Upper lobe of left lung (tissue), 4 donors: ENCODE measurements around the gene MINDY1.

Source experiments
- POLR2A ChIP-seq, 4 donors: fragments of 450-650 bp; IDR thresholded peaks; one replicate each; pipeline ENCODE4 v1.5.1; 2016 to 2017; ENCODE audit warnings: antibody characterized with exemption in 4 of 4, mild to moderate bottlenecking in 2 of 4
- POLR2AphosphoS5 ChIP-seq, 2 donors: sonication (generic); formaldehyde crosslinking; IDR thresholded peaks; one replicate each; pipeline ENCODE4 v1.5.1; 2017; ENCODE audit warnings: antibody characterized with exemption in 2 of 2
- TF ChIP-seq, protein P1 (sequence below), 6 experiments: fragments of 450-650 bp in 4 of 6; fragments of 200-600 bp in 2 of 6; sonication (generic) in 2 of 6; IDR thresholded peaks; one replicate each; pipeline ENCODE4 v1.5.1; 2016 to 2019; ENCODE audit warnings: antibody characterized with exemption in 6 of 6

DNA sequence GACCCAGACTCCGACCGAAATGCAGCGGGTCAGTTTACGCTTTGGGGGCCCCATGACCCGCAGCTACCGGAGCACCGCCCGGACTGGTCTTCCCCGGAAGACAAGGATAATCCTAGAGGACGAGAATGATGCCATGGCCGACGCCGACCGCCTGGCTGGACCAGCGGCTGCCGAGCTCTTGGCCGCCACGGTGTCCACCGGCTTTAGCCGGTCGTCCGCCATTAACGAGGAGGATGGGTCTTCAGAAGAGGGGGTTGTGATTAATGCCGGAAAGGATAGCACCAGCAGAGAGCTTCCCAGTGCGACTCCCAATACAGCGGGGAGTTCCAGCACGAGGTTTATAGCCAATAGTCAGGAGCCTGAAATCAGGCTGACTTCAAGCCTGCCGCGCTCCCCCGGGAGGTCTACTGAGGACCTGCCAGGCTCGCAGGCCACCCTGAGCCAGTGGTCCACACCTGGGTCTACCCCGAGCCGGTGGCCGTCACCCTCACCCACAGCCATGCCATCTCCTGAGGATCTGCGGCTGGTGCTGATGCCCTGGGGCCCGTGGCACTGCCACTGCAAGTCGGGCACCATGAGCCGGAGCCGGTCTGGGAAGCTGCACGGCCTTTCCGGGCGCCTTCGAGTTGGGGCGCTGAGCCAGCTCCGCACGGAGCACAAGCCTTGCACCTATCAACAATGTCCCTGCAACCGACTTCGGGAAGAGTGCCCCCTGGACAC is 41.4 kb upstream of the MINDY1 start:
- peak in 1 of 4 donors; percentile 45 for TF ChIP-seq POLR2A (IDR thresholded peaks at IDR 0.05)
- peak in 1 of 2 donors; percentile 10 for TF ChIP-seq POLR2AphosphoS5 (IDR thresholded peaks at IDR 0.05)
- TF ChIP-seq, protein P1, sequence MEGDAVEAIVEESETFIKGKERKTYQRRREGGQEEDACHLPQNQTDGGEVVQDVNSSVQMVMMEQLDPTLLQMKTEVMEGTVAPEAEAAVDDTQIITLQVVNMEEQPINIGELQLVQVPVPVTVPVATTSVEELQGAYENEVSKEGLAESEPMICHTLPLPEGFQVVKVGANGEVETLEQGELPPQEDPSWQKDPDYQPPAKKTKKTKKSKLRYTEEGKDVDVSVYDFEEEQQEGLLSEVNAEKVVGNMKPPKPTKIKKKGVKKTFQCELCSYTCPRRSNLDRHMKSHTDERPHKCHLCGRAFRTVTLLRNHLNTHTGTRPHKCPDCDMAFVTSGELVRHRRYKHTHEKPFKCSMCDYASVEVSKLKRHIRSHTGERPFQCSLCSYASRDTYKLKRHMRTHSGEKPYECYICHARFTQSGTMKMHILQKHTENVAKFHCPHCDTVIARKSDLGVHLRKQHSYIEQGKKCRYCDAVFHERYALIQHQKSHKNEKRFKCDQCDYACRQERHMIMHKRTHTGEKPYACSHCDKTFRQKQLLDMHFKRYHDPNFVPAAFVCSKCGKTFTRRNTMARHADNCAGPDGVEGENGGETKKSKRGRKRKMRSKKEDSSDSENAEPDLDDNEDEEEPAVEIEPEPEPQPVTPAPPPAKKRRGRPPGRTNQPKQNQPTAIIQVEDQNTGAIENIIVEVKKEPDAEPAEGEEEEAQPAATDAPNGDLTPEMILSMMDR (IDR thresholded peaks at IDR 0.05): peak in 4 of 6 experiments; percentile 40 to 73 (median 68)
